SK-N-SH (cell line): Measurements from ENCODE around the gene ADAMTS16. TPM values are rescaled to one million over a fixed set of nuclear protein-coding genes. Genes with fewer than 3 reads are reported as not detected.

Experiments used
- CTCF ChIA-PET: fragments of 300-600, 350-600 bp; formaldehyde crosslinking; extraction: SDS; loops from one replicate; lab custom pipeline; 2021; lab: Yijun Ruan, JAX
- POLR2A ChIA-PET: fragments of 350-600 bp; sonication (Branson Sonifier 250); formaldehyde crosslinking; extraction: SDS; loops from one replicate; lab custom pipeline; 2020; ENCODE audit warnings: antibody characterized with exemption, inconsistent platforms; lab: Yijun Ruan, JAX
- DNase-seq: peaks from one replicate; pipeline ENCODE4 v3.0.0; 2012
- H2AFZ ChIP-seq: fragments of 200-600 bp; sonication (generic); 2 replicates; pipeline ENCODE4 v1.8.1; 2016; ENCODE audit warnings: antibody characterized with exemption, mild to moderate bottlenecking, low read depth
- H3F3A ChIP-seq: fragments of 200-600 bp; sonication (generic); replicated peaks from 2 replicates; pipeline ENCODE3; 2016; ENCODE audit warnings: antibody characterized with exemption, mild to moderate bottlenecking; ENCODE audit not compliant: insufficient read depth
- H3K27ac ChIP-seq, 2 experiments: fragments of 200-500 bp in 1 of 2; fragments of 200-600 bp in 1 of 2; sonication (Bioruptor generic) in 1 of 2; sonication (generic), shearing (Covaris generic) in 1 of 2; 2 replicates each; pipeline versions ENCODE4 v1.5.1 to v1.6.1; 2014 to 2016; ENCODE audit warnings: low read depth in 2 of 2, inconsistent platforms in 1 of 2, low read length in 1 of 2, mild to moderate bottlenecking in 1 of 2, mixed read lengths in 1 of 2
- H3K27me3 ChIP-seq: fragments of 200-600 bp; sonication (generic), shearing (Covaris generic); 2 replicates; pipeline ENCODE4 v1.6.1; 2016; ENCODE audit warnings: mixed run types; ENCODE audit not compliant: insufficient read depth
- H3K36me3 ChIP-seq, 2 experiments: fragments of 200-500 bp in 1 of 2; fragments of 200-600 bp in 1 of 2; sonication (Bioruptor generic) in 1 of 2; sonication (generic) in 1 of 2; replicated peaks in 1 of 2; 2 replicates each; pipeline versions ENCODE3 to v1.5.1; 2014 to 2016; ENCODE audit warnings: low read length in 1 of 2, mild to moderate bottlenecking in 1 of 2; ENCODE audit not compliant: insufficient read depth in 2 of 2, control insufficient read depth in 1 of 2
- H3K4me1 ChIP-seq, 2 experiments: fragments of 200-500 bp in 1 of 2; fragments of 200-600 bp in 1 of 2; sonication (Bioruptor generic) in 1 of 2; sonication (generic), shearing (Covaris generic) in 1 of 2; 2 replicates each; pipeline versions ENCODE4 v1.5.1 to v1.6.1; 2014 to 2016; ENCODE audit warnings: low read depth in 1 of 2, low read length in 1 of 2, mixed run types in 1 of 2; ENCODE audit not compliant: insufficient read depth in 2 of 2, control insufficient read depth in 1 of 2
- H3K4me2 ChIP-seq: fragments of 200-600 bp; sonication (generic), shearing (Covaris generic); 2 replicates; pipeline ENCODE4 v1.6.1; 2017; ENCODE audit warnings: mixed run types
- H3K4me3 ChIP-seq, 2 experiments: fragments of 200-500 bp in 1 of 2; fragments of 200-600 bp in 1 of 2; sonication (Bioruptor generic) in 1 of 2; sonication (generic), shearing (Covaris generic) in 1 of 2; 2 replicates each; pipeline versions ENCODE4 v1.5.1 to v1.8.1; 2014 to 2016; ENCODE audit warnings: low read depth in 2 of 2, inconsistent platforms in 1 of 2, low read length in 1 of 2, mild to moderate bottlenecking in 1 of 2, mixed read lengths in 1 of 2, moderate library complexity in 1 of 2
- H3K79me2 ChIP-seq: fragments of 200-600 bp; sonication (generic); 2 replicates; pipeline ENCODE4 v1.8.1; 2017; ENCODE audit warnings: mild to moderate bottlenecking; ENCODE audit not compliant: insufficient read depth
- H3K9ac ChIP-seq: fragments of 200-600 bp; sonication (generic); 2 replicates; pipeline ENCODE4 v1.6.1; 2017; ENCODE audit warnings: mixed run types
- H3K9me2 ChIP-seq: fragments of 200-600 bp; sonication (generic); 2 replicates; pipeline ENCODE4 v1.6.1; 2017; ENCODE audit warnings: mixed run types
- H3K9me3 ChIP-seq: fragments of 200-600 bp; sonication (generic); 2 replicates; pipeline ENCODE4 v1.6.1; 2017; ENCODE audit warnings: mixed run types, mild to moderate bottlenecking, moderate library complexity
- H4K20me1 ChIP-seq: fragments of 200-600 bp; sonication (generic); 2 replicates; pipeline ENCODE4 v1.6.1; 2017; ENCODE audit warnings: mild to moderate bottlenecking, mixed run types; ENCODE audit not compliant: insufficient read depth
- CHD2 ChIP-seq: fragments of 150-350 bp; IDR thresholded peaks from 2 replicates; pipeline ENCODE4 v1.6.1; 2018; ENCODE audit warnings: low read length; ENCODE audit not compliant: partially characterized antibody
- ELF1 ChIP-seq: IDR thresholded peaks from 2 replicates; pipeline ENCODE4 v1.4.0; 2012
- EZH2phosphoT487 ChIP-seq: fragments of 200-600 bp; sonication (generic); IDR thresholded peaks from 2 replicates; pipeline ENCODE4 v1.6.1; 2017; ENCODE audit warnings: low read depth, mixed run types, mild to moderate bottlenecking, antibody characterized with exemption, moderate library complexity, borderline replicate concordance
- FOSL2 ChIP-seq: IDR thresholded peaks from 2 replicates; pipeline ENCODE4 v1.4.0; 2012; ENCODE audit warnings: low read depth, mild to moderate bottlenecking, moderate library complexity, borderline replicate concordance
- GATA2 ChIP-seq: sonication (generic); formaldehyde crosslinking; IDR thresholded peaks from 2 replicates; pipeline ENCODE4 v1.5.0; 2020; ENCODE audit warnings: mild to moderate bottlenecking, missing genetic modification reagents
- MXI1 ChIP-seq: IDR thresholded peaks from 2 replicates; pipeline ENCODE4 v1.6.1; 2012; ENCODE audit warnings: mild to moderate bottlenecking, low read depth, low read length, improper control_type of control experiment
- NFIC ChIP-seq: IDR thresholded peaks from 2 replicates; pipeline ENCODE4 v1.4.0; 2012; ENCODE audit warnings: borderline replicate concordance
- NRF1 ChIP-seq: IDR thresholded peaks from 2 replicates; pipeline ENCODE4 v1.6.1; 2012; ENCODE audit warnings: low read depth, mild to moderate bottlenecking, low read length
- POLR2AphosphoS5 ChIP-seq: IDR thresholded peaks from 2 replicates; pipeline ENCODE4 v1.6.1; 2012; ENCODE audit warnings: low read depth, low read length
- RAD21 ChIP-seq: IDR thresholded peaks from 2 replicates; pipeline ENCODE4 v1.6.1; 2012; ENCODE audit warnings: mild to moderate bottlenecking, low read length
- SIN3A ChIP-seq: IDR thresholded peaks from 2 replicates; pipeline ENCODE4 v1.6.1; 2012; ENCODE audit warnings: low read depth, mild to moderate bottlenecking, low read length, moderate library complexity, borderline replicate concordance
- TAF1 ChIP-seq: IDR thresholded peaks from 2 replicates; pipeline ENCODE4 v1.6.1; 2012; ENCODE audit warnings: low read depth, mild to moderate bottlenecking, low read length, moderate library complexity, borderline replicate concordance
- YY1 ChIP-seq: IDR thresholded peaks from 2 replicates; pipeline ENCODE4 v1.4.0; 2012; ENCODE audit warnings: low read depth, mild to moderate bottlenecking
- WGBS: methylation state at CpG from one replicate; pipeline ENCODE4 v1.1.6; 2017; ENCODE audit warnings: low lambda C conversion rate; 5-methylcytosine and 5-hydroxymethylcytosine counted together
- polyA plus RNA-seq, 3 experiments: library from polyadenylated mRNA; depleted of rRNA; stranded (reverse); fragments of >200 nt; gene quantifications; 2 replicates each; pipeline ENCODE4 v1.2.3, GENCODE V29; 2012
- TF ChIP-seq, protein P1 (sequence below): IDR thresholded peaks from 2 replicates; pipeline ENCODE4 v1.4.0; 2012; ENCODE audit warnings: low read depth, borderline replicate concordance
- TF ChIP-seq, protein P2 (sequence below): IDR thresholded peaks from 2 replicates; pipeline ENCODE4 v1.6.1; 2012; ENCODE audit warnings: mild to moderate bottlenecking, low read depth, low read length, moderate library complexity
- TF ChIP-seq, protein P3 (sequence below): IDR thresholded peaks from 2 replicates; pipeline ENCODE4 v1.4.0; 2012; ENCODE audit warnings: low read depth, borderline replicate concordance
- TF ChIP-seq, protein P4 (sequence below): IDR thresholded peaks from 2 replicates; pipeline ENCODE4 v1.4.0; 2012; ENCODE audit warnings: low read depth
- TF ChIP-seq, protein P5 (sequence below): IDR thresholded peaks from 2 replicates; pipeline ENCODE4; 2012

The ADAMTS16 gene
- polyA plus RNA-seq, 1 of the 3 experiments (the other 2 are of a cell fraction): not detected

DNA sequence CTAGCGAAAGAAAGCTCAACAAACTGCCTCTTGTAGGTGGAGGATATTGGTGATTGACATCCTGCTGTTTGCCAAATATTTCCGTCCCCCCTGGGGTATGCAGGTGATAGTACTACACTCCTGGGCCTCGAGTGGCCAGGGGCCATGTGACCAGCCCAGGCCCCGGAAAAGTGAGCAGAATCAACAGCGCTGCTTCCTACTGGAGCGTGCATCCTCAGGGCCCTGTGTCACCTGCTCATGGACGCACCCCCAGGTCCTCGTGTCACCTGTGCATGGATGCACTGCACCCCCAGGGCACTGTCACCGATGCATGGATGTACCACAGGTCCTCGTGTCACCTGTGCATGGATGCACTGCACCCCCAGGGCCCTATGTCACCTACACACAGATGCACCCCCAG is 43.8 kb downstream of the ADAMTS16 start:
- TF ChIP-seq, protein P1, sequence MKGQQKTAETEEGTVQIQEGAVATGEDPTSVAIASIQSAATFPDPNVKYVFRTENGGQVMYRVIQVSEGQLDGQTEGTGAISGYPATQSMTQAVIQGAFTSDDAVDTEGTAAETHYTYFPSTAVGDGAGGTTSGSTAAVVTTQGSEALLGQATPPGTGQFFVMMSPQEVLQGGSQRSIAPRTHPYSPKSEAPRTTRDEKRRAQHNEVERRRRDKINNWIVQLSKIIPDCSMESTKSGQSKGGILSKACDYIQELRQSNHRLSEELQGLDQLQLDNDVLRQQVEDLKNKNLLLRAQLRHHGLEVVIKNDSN: no peak
- TF ChIP-seq, protein P2, sequence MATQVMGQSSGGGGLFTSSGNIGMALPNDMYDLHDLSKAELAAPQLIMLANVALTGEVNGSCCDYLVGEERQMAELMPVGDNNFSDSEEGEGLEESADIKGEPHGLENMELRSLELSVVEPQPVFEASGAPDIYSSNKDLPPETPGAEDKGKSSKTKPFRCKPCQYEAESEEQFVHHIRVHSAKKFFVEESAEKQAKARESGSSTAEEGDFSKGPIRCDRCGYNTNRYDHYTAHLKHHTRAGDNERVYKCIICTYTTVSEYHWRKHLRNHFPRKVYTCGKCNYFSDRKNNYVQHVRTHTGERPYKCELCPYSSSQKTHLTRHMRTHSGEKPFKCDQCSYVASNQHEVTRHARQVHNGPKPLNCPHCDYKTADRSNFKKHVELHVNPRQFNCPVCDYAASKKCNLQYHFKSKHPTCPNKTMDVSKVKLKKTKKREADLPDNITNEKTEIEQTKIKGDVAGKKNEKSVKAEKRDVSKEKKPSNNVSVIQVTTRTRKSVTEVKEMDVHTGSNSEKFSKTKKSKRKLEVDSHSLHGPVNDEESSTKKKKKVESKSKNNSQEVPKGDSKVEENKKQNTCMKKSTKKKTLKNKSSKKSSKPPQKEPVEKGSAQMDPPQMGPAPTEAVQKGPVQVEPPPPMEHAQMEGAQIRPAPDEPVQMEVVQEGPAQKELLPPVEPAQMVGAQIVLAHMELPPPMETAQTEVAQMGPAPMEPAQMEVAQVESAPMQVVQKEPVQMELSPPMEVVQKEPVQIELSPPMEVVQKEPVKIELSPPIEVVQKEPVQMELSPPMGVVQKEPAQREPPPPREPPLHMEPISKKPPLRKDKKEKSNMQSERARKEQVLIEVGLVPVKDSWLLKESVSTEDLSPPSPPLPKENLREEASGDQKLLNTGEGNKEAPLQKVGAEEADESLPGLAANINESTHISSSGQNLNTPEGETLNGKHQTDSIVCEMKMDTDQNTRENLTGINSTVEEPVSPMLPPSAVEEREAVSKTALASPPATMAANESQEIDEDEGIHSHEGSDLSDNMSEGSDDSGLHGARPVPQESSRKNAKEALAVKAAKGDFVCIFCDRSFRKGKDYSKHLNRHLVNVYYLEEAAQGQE: no peak
- TF ChIP-seq NFIC (no peak), FOSL2 (no peak), EZH2phosphoT487 (no peak), GATA2 (CRISPR knock-in tag) (no peak)
- TF ChIP-seq, all 33 proteins: peak for 0
- no peaks in the 10 kb centered on the region for H3K36me3 ChIP-seq
- no peaks in the 10 kb centered on the region for H3K4me1 ChIP-seq
- H3K27ac ChIP-seq: no peak overlapping the region
- no peaks in the 10 kb centered on the region for H3K9me3 ChIP-seq
- ChIA-PET POLR2A (no interaction called here), CTCF (no interaction called here)
- H3K27me3 ChIP-seq: no peaks in the 10 kb centered on the region
- 27% methylated on average over 3 of the region's 10 CpGs for WGBS
- H4K20me1 ChIP-seq: no peaks in the 10 kb centered on the region
- H3K9ac ChIP-seq: no peak overlapping the region
- no peak for DNase-seq
- H2AFZ ChIP-seq: no peak overlapping the region
- H3K4me3 ChIP-seq: no peak overlapping the region
- H3K9me2 ChIP-seq: no peaks in the 10 kb centered on the region
- no peaks in the 10 kb centered on the region for H3F3A ChIP-seq
- no peaks in the 10 kb centered on the region for H3K79me2 ChIP-seq
- H3K4me2 ChIP-seq: no peak overlapping the region

DNA sequence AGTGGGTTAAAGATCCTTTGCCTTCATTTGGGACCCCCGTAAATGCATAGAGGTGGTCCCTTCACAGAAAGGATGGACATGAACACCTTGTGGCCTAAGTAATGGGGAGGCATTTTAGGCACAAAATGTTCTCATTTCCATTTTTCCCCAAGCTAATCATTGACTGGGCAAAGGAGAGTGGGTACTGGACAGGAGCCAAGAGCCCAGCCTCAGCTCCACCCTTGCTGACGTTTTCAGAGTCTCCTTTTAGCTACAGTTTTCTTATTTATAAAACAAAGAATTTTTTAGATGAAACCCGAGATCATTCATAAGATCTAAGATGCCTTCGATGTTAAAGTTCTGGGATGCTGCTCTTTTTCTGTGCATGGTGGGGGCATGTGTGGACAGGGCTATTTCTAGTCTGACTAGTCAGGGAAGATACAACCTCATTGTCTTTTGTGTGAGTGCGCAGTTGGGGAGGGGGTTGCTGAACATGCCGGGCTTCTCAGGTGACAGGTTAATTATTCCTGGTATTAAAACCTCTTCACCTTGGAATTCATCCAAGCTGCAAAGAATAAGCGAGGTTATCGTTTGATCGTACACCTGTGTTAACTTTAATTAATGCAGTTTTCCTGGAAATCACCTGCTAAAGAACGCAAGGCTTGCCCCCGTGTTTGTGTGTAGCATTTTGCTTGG is 48.4 kb downstream of the ADAMTS16 start:
- ChIA-PET CTCF (no interaction called here), POLR2A (no interaction called here)
- Histone ChIP-seq H4K20me1 (no peaks in the 10 kb centered on the region), H3K9ac (no peak overlapping the region), H3K4me3 (no peak overlapping the region), H3K27me3 (no peaks in the 10 kb centered on the region), H3K36me3 (no peaks in the 10 kb centered on the region), H2AFZ (no peak overlapping the region), H3F3A (no peaks in the 10 kb centered on the region), H3K4me2 (no peak overlapping the region), H3K9me3 (no peaks in the 10 kb centered on the region), H3K4me1 (peaks cover 0 to 18% of the 10 kb centered on the region in 2 experiments; a peak in 1 of 4 replicates), H3K9me2 (no peaks in the 10 kb centered on the region), H3K79me2 (no peaks in the 10 kb centered on the region), H3K27ac (no peak overlapping the region)
- DNase-seq: no peak
- WGBS: 46% methylated on average over 11 of the region's 11 CpGs
- TF ChIP-seq, protein P3, sequence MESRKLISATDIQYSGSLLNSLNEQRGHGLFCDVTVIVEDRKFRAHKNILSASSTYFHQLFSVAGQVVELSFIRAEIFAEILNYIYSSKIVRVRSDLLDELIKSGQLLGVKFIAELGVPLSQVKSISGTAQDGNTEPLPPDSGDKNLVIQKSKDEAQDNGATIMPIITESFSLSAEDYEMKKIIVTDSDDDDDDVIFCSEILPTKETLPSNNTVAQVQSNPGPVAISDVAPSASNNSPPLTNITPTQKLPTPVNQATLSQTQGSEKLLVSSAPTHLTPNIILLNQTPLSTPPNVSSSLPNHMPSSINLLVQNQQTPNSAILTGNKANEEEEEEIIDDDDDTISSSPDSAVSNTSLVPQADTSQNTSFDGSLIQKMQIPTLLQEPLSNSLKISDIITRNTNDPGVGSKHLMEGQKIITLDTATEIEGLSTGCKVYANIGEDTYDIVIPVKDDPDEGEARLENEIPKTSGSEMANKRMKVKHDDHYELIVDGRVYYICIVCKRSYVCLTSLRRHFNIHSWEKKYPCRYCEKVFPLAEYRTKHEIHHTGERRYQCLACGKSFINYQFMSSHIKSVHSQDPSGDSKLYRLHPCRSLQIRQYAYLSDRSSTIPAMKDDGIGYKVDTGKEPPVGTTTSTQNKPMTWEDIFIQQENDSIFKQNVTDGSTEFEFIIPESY: no peak
- TF ChIP-seq POLR2AphosphoS5: no peak
- TF ChIP-seq NRF1: no peak
- no peak for TF ChIP-seq MXI1
- TF ChIP-seq YY1: no peak
- TF ChIP-seq, protein P1: no peak
- no peak for TF ChIP-seq TAF1
- TF ChIP-seq FOSL2: no peak
- TF ChIP-seq RAD21: no peak
- no peak for TF ChIP-seq CHD2
- TF ChIP-seq, protein P4, sequence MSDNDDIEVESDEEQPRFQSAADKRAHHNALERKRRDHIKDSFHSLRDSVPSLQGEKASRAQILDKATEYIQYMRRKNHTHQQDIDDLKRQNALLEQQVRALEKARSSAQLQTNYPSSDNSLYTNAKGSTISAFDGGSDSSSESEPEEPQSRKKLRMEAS: no peak
- TF ChIP-seq SIN3A: no peak
- TF ChIP-seq, protein P5, sequence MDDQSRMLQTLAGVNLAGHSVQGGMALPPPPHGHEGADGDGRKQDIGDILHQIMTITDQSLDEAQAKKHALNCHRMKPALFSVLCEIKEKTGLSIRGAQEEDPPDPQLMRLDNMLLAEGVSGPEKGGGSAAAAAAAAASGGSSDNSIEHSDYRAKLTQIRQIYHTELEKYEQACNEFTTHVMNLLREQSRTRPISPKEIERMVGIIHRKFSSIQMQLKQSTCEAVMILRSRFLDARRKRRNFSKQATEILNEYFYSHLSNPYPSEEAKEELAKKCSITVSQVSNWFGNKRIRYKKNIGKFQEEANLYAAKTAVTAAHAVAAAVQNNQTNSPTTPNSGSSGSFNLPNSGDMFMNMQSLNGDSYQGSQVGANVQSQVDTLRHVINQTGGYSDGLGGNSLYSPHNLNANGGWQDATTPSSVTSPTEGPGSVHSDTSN: no peak
- TF ChIP-seq ELF1: no peak
